Measurements from ENCODE around the gene SIK3. TPM values are rescaled to one million over a fixed set of nuclear protein-coding genes. Genes with fewer than 3 reads are reported as not detected.

Gene SIK3
- total RNA-seq, 2 experiments from 2014 or later, result 44.7 to 45.8 TPM

DNA sequence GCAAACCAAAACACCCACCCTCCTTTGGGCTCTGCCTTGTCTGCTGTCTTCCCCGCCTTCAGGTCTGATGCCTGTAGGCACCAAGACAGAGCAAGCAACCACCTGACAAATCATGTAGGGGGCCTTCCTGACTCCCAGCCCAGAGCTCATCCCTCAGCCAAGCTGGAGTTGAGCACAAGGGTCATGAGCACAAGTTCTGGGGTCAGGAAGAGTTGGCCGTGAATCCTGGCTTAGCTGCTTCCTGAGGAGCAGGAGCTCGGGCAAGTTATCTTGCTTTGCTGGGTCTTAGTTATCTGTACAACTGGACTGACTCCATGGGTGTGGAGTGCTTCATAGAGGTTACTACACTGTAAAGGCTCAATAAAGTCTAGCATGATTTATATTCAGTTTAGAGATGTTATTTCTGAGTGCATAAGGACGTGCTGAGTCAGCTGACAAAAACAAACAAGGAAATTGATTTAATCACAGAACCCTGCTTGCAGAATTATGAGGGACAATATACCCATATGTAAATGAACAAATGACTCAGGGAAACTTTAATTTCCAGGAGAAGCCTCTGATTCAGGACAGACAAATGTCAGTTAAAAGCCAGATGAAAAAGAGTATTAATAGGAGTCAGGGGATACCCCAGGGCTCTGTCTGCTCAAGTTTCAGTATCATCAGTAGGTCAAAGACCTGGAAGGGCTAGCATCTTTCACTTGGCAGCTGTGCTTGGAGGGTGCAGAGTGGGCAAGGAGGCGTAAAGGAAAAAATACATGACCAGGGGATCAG is 245.8 kb downstream of the SIK3 start:
- Mint-ChIP-seq H3K36me3 (peaks cover 31% of the 10 kb centered on the region), H3K27me3 (no peaks in the 10 kb centered on the region), H3K27ac (peak overlapping the region; percentile 98), H3K9me3 (no peaks in the 10 kb centered on the region), H3K4me1 (peaks cover 56% of the 10 kb centered on the region), H3K4me3 (peak overlapping the region; percentile 84)
- no peak for DNase-seq
- no peak for ATAC-seq (ENCODE audit: low read depth)
- POLR2A ChIA-PET, result interaction anchor here (1.2 to 5.9 kb wide), 6 partner anchors 11 to 292 kb away, joined by 4 to 60 read pairs (median 10); partner anchors contain the start of genes PAFAH1B2, SIK3 and ZPR1

DNA sequence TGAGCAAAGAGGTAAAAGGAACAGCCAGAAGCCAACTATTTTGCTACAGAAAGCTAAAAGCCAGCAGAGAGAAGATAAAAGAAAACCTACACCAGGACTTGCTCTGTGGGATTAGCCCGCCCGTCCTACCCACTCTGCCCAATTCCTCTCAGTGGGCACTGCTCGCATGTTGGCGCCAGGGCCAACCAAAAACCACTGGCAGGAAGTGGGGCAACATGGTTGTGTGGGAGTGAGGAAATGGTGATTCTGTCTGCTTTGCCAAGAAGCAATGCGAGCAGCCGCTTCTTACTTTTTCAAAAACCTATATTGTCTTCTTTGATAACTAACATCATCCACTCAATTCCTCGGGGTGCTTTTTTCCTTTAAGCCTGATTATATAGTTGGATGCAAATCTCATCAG is 246.6 kb downstream of the SIK3 start:
- ATAC-seq (ENCODE audit: low read depth) (no peak), DNase-seq (peak; percentile 61)
- H3K27ac Mint-ChIP-seq, result peak overlapping the region; percentile 98
- POLR2A ChIA-PET, result interaction anchor here (5.9 kb wide), 1 partner anchor 16 kb away, joined by 60 read pairs; no protein-coding TSS in a partner anchor
- no peaks in the 10 kb centered on the region for H3K27me3 Mint-ChIP-seq
- peak overlapping the region; percentile 84 for H3K4me3 Mint-ChIP-seq
- H3K9me3 Mint-ChIP-seq, result no peaks in the 10 kb centered on the region
- H3K4me1 Mint-ChIP-seq, result peaks cover 56% of the 10 kb centered on the region
- peaks cover 33% of the 10 kb centered on the region for H3K36me3 Mint-ChIP-seq

DNA sequence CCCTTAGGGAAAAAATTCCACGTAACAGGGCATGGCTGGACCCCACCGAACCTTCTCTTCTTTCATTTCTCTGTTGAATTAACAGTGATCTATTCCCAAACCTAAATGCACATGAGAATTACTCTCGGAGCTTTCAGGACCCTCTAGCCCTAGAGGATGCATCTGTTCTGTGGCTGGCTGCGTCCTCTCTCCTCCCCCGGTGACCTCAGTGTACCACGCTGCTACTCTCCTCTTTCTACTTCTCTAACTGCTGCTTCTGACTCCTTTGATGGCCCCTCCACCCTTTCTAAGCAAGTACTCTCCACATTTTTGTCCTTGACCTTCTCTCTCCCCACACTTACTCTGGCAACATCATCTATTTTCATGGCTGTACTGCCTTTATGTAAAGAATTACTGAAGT is 248.7 kb downstream of the SIK3 start:
- Mint-ChIP-seq H3K4me1 (peaks cover 47% of the 10 kb centered on the region), H3K27me3 (no peaks in the 10 kb centered on the region), H3K4me3 (no peak overlapping the region), H3K9me3 (no peaks in the 10 kb centered on the region), H3K36me3 (peaks cover 29% of the 10 kb centered on the region), H3K27ac (no peak overlapping the region)
- POLR2A ChIA-PET, result no interaction called here
- no peak for ATAC-seq (ENCODE audit: low read depth)
- no peak for DNase-seq

DNA sequence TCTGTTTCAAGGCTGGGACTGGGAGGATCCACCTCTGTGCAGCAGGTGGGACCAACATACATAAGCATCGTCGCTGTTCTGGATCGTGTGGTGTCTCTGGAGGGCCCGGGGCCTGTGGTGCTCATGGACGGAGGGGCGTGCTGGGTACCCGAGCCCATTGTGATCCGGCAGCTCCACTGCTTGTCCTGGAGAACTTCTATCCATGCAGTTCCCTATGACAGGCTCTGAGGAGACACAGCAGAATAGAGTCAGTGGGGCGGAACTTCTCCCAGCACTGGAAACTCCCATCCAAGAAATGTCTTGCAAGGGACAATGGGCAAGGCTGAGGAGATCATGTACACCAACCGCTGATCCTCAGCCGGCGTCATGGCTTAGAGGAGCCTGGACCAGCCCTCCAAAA is 249.2 kb downstream of the SIK3 start:
- DNase-seq, result no peak
- Mint-ChIP-seq H3K4me3 (no peak overlapping the region), H3K36me3 (peaks cover 25% of the 10 kb centered on the region), H3K9me3 (no peaks in the 10 kb centered on the region), H3K27me3 (no peaks in the 10 kb centered on the region), H3K27ac (no peak overlapping the region), H3K4me1 (peaks cover 43% of the 10 kb centered on the region)
- POLR2A ChIA-PET, result no interaction called here
- no peak for ATAC-seq (ENCODE audit: low read depth)

DNA sequence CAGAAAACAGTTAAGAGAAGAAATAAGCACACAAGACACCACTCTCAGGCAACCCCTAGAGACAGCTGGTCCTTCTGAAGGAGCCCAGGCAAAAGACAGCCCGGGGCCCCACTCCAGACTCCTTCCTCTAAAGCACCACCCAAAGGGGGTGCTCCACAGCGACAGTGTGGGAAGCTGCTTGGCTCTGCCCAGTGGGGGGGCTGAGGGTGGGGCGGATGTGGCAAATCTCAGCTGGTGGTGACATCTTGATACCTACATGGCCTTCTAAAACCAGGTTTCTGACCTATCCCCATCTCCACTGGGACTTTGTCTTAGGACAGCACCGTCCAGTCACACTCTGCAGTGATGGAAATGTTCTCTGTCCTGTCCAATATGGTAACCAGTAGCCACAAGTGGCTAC is 250.6 kb downstream of the SIK3 start:
- H3K27me3 Mint-ChIP-seq, result no peaks in the 10 kb centered on the region
- no peaks in the 10 kb centered on the region for H3K9me3 Mint-ChIP-seq
- DNase-seq, result no peak
- no peak for ATAC-seq (ENCODE audit: low read depth)
- no peak overlapping the region for H3K4me3 Mint-ChIP-seq
- no peak overlapping the region for H3K27ac Mint-ChIP-seq
- POLR2A ChIA-PET, result interaction anchor here (1.0 kb wide), 1 partner anchor 12 kb away, joined by 3 read pairs; no protein-coding TSS in a partner anchor
- peaks cover 31% of the 10 kb centered on the region for H3K36me3 Mint-ChIP-seq
- H3K4me1 Mint-ChIP-seq, result peaks cover 28% of the 10 kb centered on the region

DNA sequence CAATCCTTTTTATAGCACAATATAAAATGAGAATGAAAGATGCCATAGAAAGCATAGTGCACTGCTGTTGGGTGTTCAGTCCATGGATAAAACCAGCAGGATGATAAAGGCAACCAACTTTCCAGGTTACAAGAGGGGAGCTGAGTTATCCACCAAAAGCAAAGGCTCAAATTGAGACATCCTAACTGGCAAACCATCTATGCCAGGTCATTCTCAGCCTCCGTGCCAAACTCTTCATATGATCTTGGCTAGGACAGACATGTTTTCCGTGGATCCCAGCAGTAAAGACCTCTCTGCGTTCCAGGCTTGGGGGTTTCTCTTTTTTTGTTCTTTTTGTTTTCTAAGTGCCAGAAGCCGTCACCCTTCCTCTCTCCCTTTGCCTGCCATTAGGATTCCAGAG is 253.5 kb downstream of the SIK3 start:
- Mint-ChIP-seq H3K4me3 (no peak overlapping the region), H3K36me3 (peaks cover 24% of the 10 kb centered on the region), H3K4me1 (peaks cover 4% of the 10 kb centered on the region), H3K27me3 (no peaks in the 10 kb centered on the region), H3K27ac (no peak overlapping the region), H3K9me3 (no peaks in the 10 kb centered on the region)
- POLR2A ChIA-PET, result no interaction called here
- ATAC-seq (ENCODE audit: low read depth) (no peak), DNase-seq (no peak)

DNA sequence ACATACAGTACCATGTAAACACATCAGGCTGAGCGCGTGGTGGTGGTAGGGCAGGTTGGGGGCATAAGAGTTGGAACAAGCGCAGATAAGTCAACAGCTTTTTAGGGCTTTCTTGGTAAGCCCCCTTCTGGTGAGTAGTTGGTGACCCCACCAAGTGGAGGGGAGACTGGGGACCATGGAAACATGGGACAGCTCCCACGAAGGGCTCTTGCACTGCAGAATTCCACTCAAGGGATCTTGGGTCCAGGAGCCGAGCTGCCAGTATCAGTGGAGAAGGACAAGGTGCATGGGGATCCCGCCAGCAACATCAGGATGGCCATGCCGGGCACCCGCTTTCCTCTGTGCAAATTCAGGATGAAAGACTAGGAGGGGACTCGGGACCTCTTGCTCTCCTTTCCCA is 254.6 kb downstream of the SIK3 start:
- no peak for ATAC-seq (ENCODE audit: low read depth)
- H3K4me1 Mint-ChIP-seq, result peaks cover 1% of the 10 kb centered on the region
- no peaks in the 10 kb centered on the region for H3K9me3 Mint-ChIP-seq
- POLR2A ChIA-PET, result no interaction called here
- H3K27ac Mint-ChIP-seq, result no peak overlapping the region
- H3K36me3 Mint-ChIP-seq, result peaks cover 21% of the 10 kb centered on the region
- H3K27me3 Mint-ChIP-seq, result no peaks in the 10 kb centered on the region
- no peak for DNase-seq
- no peak overlapping the region for H3K4me3 Mint-ChIP-seq

DNA sequence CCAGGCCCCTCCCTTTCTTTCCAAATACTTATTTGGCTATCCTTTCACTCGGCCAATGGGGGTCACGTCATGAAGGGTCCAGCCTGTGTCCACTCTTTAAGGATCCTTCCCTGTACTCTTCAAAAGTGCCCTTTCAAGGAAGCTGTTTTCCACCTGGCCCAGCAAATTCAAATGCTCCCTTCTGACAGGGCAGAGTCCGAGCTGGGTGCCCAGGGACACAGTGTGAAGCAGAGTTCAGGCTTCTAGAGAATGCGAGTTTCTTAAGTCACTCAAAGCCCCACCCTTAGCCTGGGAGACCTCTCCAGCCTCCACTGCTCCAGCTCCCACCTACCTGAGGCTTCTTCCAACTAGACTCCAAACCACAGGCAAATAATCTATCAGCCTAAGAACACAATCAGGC is 255.3 kb downstream of the SIK3 start:
- DNase-seq, result no peak
- Mint-ChIP-seq H3K27me3 (no peaks in the 10 kb centered on the region), H3K9me3 (no peaks in the 10 kb centered on the region), H3K4me3 (no peak overlapping the region), H3K4me1 (peaks cover 1% of the 10 kb centered on the region), H3K27ac (no peak overlapping the region), H3K36me3 (peaks cover 21% of the 10 kb centered on the region)
- no peak for ATAC-seq (ENCODE audit: low read depth)
- POLR2A ChIA-PET, result no interaction called here

DNA sequence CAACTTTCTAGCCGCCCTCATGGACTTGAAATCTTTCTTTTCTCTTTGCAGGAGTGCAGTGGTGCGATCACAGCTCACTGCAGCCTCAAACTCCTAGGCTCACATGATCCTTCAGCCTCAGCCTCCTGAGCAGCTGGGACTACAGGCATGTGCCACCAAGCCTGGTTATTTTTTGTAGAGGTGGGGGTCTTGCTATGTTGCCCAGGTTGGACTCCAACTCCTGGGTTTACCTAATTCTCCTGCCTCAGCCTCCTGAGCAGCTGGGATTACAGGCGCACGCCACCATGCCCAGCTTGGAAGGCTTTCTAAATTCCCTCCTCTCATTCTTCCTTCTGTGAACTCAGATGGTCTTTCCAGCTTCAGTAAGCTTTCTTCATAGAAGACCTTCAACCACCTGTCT is 256.1 kb downstream of the SIK3 start:
- POLR2A ChIA-PET, result no interaction called here
- no peak overlapping the region for H3K27ac Mint-ChIP-seq
- H3K4me3 Mint-ChIP-seq, result no peak overlapping the region

DNA sequence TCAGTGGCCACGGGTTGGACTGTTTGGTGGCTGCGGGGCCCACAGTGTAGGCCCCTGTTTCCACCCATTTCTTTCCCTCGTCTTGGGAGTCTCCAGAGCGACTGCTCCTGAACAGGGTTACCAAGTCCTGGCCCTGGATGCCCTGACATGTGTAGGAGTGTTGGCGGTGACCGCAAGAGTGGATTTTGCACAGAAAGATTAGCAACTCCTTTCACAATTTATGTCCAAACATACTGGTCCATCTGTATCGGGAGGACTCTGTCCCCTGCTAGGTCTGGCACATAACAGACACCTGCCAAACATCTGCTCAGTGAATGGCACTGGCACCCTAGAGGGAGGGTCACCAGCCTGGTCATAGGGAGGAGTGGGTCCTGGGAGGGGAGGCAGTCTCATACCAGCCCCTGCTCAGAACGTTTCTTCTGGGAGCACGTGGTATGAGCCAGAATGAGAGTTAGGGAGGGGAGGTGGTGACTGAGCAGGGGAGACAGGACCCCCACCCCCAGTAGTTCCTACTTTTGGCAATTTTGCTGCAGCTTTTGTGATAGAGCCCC is 257.4 kb downstream of the SIK3 start:
- Mint-ChIP-seq H3K4me1 (peaks cover 5% of the 10 kb centered on the region), H3K27me3 (no peaks in the 10 kb centered on the region), H3K4me3 (no peak overlapping the region), H3K27ac (no peak overlapping the region), H3K9me3 (no peaks in the 10 kb centered on the region), H3K36me3 (peaks cover 6% of the 10 kb centered on the region)
- ATAC-seq (ENCODE audit: low read depth) (no peak), DNase-seq (peak; percentile 19)
- POLR2A ChIA-PET, result interaction anchor here (1.2 kb wide), 1 partner anchor 12 kb away, joined by 4 read pairs; no protein-coding TSS in a partner anchor

More for the DNA sequence above, 256.1 kb downstream of the SIK3 start:
- H3K27me3 Mint-ChIP-seq, result no peaks in the 10 kb centered on the region
- H3K9me3 Mint-ChIP-seq, result no peaks in the 10 kb centered on the region
- H3K36me3 Mint-ChIP-seq, result peaks cover 16% of the 10 kb centered on the region
- H3K4me1 Mint-ChIP-seq, result peaks cover 1% of the 10 kb centered on the region
- no peak for DNase-seq
- no peak for ATAC-seq (ENCODE audit: low read depth)

DNA sequence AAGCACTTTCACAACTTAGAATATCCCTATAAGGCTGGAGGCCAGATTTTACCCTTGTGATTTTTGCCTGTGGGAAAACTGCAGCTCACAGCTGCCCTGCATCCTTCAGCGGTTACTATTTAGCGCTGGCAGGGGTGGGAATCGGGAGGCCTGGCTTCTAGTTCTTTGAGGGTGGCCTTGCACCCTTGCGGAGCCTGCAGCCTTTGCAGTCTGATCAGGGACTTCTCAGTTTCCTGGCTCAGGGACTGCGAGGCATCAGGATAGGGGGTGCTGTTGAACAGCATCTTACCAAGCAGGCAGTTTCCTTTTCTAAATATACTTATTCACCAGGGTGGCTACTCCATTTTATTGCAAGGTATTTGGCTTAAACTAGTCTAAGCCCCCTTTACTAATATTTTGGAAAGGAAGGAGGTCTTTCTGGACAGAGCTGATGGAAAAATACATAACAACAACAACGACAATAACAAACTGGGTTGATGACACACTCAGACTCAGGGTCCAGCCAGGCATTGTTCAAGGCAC is 257.9 kb downstream of the SIK3 start:
- Mint-ChIP-seq H3K27me3 (no peaks in the 10 kb centered on the region), H3K4me1 (peaks cover 7% of the 10 kb centered on the region), H3K27ac (no peak overlapping the region), H3K9me3 (no peaks in the 10 kb centered on the region), H3K4me3 (no peak overlapping the region), H3K36me3 (peaks cover 6% of the 10 kb centered on the region)
- POLR2A ChIA-PET, result no interaction called here
- DNase-seq, result peak; percentile 22
- no peak for ATAC-seq (ENCODE audit: low read depth)

DNA sequence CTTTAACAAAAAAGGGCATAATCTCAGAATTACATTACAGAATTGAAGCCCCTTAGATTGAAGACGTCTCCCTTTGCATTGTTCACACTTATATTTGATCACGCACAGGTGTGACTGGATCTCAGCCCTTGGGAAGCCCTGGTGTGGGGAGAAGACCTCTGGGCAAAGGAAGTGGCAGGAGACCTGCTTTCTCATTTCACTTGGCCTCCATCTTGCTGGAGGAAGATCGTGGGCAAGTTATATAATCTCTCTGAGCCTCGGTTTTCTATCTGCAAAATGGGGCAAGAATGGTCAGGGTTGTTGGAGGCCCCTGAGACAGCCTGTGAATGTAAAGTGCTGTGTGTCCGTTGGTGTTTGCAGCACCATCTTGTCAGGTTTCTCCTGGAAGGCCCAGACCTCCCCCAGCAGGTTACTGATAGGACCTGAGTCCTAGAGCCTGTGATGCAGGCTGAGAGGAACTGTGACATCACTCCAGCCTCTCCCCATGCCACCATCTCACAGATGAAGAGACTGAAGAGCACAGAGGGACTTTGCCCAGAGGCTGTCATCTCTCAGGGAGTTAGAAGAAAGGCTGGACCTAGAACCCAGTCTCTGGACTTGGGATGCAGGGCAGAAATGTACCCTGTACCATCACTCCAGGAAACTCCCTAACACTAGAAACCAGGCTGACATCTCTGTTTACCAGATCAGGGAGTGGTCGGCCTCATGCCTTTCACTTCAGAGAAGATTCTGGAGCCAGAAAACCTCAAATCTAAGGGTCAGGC is 259.7 kb downstream of the SIK3 start:
- Mint-ChIP-seq H3K9me3 (no peaks in the 10 kb centered on the region), H3K27ac (no peak overlapping the region), H3K4me1 (peaks cover 12% of the 10 kb centered on the region), H3K4me3 (no peak overlapping the region), H3K27me3 (peaks cover 4% of the 10 kb centered on the region), H3K36me3 (peaks cover 5% of the 10 kb centered on the region)
- no peak for ATAC-seq (ENCODE audit: low read depth)
- DNase-seq, result no peak
- POLR2A ChIA-PET, result no interaction called here
